GM12864 (cell line): ENCODE measurements around the gene HERC4.

Source experiments
- DNase-seq: peaks from one replicate; pipeline ENCODE4 v3.0.0-alpha.2; 2011; ENCODE audit warnings: low read depth
- H3K4me3 ChIP-seq: 2 replicates; pipeline ENCODE4 v1.5.1; 2011; ENCODE audit warnings: mild to moderate bottlenecking, low read depth, low read length, control low read depth
- CTCF ChIP-seq: IDR thresholded peaks from 2 replicates; pipeline ENCODE4 v1.5.1; 2011; ENCODE audit warnings: low read depth, mild to moderate bottlenecking, moderate library complexity, low read length, control low read depth, inconsistent platforms; ENCODE audit errors: missing control alignments

The HERC4 gene

GRCh38 chr10:68053553-68053952 lies 21.5 kb downstream of the HERC4 start:
- no peak for TF ChIP-seq CTCF
- DNase-seq, result no peak
- no peak overlapping the region for H3K4me3 ChIP-seq

- no peak overlapping the region for H3K4me3 ChIP-seq
- no peak for DNase-seq
- no peak for TF ChIP-seq CTCF
Observed at GRCh38 chr10:68052463-68052862, 22.6 kb downstream of the HERC4 start.

GRCh38 chr10:68049289-68050078 lies 25.6 kb downstream of the HERC4 start:
- DNase-seq, result no peak
- no peak for TF ChIP-seq CTCF
- H3K4me3 ChIP-seq, result no peak overlapping the region

GRCh38 chr10:68047554-68048327 lies 27.3 kb downstream of the HERC4 start:
- H3K4me3 ChIP-seq, result no peak overlapping the region
- DNase-seq, result no peak
- no peak for TF ChIP-seq CTCF

GRCh38 chr10:68047122-68047521 lies 28.0 kb downstream of the HERC4 start:
- no peak for TF ChIP-seq CTCF
- no peak overlapping the region for H3K4me3 ChIP-seq
- no peak for DNase-seq

GRCh38 chr10:68046642-68047041 lies 28.4 kb downstream of the HERC4 start:
- DNase-seq, result no peak
- H3K4me3 ChIP-seq, result no peak overlapping the region
- no peak for TF ChIP-seq CTCF
